ENCODE results near the gene HIBCH.

GRCh38 chr2:190360965-190361364 is 41.3 kb upstream of the HIBCH start:
- TF ChIP-seq ZNF274 (IDR thresholded peaks at IDR 0.05; ENCODE audit: low read depth, low read length) (no peak), YY1 (IDR thresholded peaks at IDR 0.05; ENCODE audit: insufficient read depth, insufficient read length) (no peak), SUZ12 (IDR thresholded peaks at IDR 0.05; ENCODE audit: extremely low read depth, insufficient read depth, insufficient read length) (no peak)
